SJCRH30 (cell line): Measurements from ENCODE around the gene LYVE1. TPM values are rescaled to one million over a fixed set of nuclear protein-coding genes. Genes with fewer than 3 reads are reported as not detected.

Source experiments
- DNase-seq, 2 experiments: peaks; one replicate each; pipeline ENCODE4 v3.0.0-alpha.2; 2015 to 2020
- H3K27ac ChIP-seq: fragments of 250-450 bp; sonication (Bioruptor Pico); 2 replicates; pipeline ENCODE4 v1.5.1; 2020; ENCODE audit warnings: mild to moderate bottlenecking, moderate library complexity
- H3K27me3 ChIP-seq: fragments of 250-450 bp; sonication (Bioruptor Pico); 2 replicates; pipeline ENCODE4 v1.5.1; 2020; ENCODE audit warnings: mild to moderate bottlenecking, moderate library complexity
- H3K36me3 ChIP-seq: fragments of 250-450 bp; sonication (Bioruptor Pico); 2 replicates; pipeline ENCODE4 v1.5.1; 2020; ENCODE audit warnings: mild to moderate bottlenecking, moderate library complexity
- H3K4me1 ChIP-seq: fragments of 250-450 bp; sonication (Bioruptor Pico); 2 replicates; pipeline ENCODE4 v1.5.1; 2020; ENCODE audit warnings: mild to moderate bottlenecking, moderate library complexity
- H3K4me3 ChIP-seq: fragments of 250-450 bp; sonication (Bioruptor Pico); 2 replicates; pipeline ENCODE4 v1.5.1; 2020; ENCODE audit warnings: mild to moderate bottlenecking, moderate library complexity
- H3K9me3 ChIP-seq: fragments of 250-450 bp; sonication (Bioruptor Pico); replicated peaks from 2 replicates; pipeline ENCODE4 v1.5.1; 2020; ENCODE audit warnings: mild to moderate bottlenecking, moderate library complexity
- total RNA-seq: library from RNA; depleted of rRNA; stranded (reverse); fragments of >200 nt; shearing (Covaris generic); gene quantifications from 2 replicates; pipeline ENCODE4 v1.2.3, GENCODE V29; 2014

Gene LYVE1
- total RNA-seq, 1 experiment from 2014 or later = not detected

DNA sequence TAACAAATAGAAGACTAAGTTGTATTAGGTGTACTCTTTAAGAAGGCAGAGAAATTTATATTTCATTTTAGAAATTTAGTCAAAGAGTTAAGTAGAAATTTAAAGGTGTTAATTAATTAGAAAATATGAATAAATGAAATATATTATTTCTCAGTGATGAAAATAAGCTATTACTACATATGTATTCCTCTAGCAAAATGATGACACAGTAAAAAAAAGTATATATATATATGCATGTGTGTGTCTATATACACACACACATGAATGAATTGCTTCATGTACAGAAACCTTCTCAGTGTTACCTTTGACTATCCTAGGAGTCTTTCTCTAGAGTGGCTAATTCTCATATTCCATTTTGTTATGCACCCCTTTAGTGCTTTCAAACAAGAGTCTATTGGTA is 35.1 kb downstream of the LYVE1 start:
- H3K9me3 ChIP-seq = no peaks in the 10 kb centered on the region
- no peak overlapping the region for H3K27ac ChIP-seq
- no peak overlapping the region for H3K4me3 ChIP-seq
- DNase-seq = no peak
- H3K36me3 ChIP-seq = peaks cover 12% of the 10 kb centered on the region; the same call in 1 of the 2 replicates
- H3K4me1 ChIP-seq = no peaks in the 10 kb centered on the region
- no peaks in the 10 kb centered on the region for H3K27me3 ChIP-seq

DNA sequence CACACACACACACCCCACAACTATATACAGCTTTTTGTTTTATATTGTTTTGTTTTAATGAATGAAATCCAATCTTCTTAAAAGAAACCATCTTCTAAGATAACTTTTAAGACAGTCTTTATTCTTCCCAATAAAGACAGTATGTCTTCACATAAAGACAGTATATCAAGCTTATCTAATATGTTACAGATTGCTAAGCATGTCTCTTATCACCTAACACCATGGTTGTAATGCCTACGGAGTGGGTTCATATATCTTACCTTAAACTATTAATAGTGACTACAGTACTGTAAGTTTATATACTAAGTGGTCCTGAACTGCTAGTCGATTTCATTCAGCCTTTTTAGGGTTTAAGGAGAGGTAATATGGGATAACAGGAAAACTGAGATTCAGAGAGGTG is 35.9 kb downstream of the LYVE1 start:
- peaks cover 12% of the 10 kb centered on the region; the same call in 1 of the 2 replicates for H3K36me3 ChIP-seq
- no peaks in the 10 kb centered on the region for H3K4me1 ChIP-seq
- no peaks in the 10 kb centered on the region for H3K27me3 ChIP-seq
- H3K27ac ChIP-seq = no peak overlapping the region
- H3K9me3 ChIP-seq = no peaks in the 10 kb centered on the region
- no peak for DNase-seq
- no peak overlapping the region for H3K4me3 ChIP-seq

DNA sequence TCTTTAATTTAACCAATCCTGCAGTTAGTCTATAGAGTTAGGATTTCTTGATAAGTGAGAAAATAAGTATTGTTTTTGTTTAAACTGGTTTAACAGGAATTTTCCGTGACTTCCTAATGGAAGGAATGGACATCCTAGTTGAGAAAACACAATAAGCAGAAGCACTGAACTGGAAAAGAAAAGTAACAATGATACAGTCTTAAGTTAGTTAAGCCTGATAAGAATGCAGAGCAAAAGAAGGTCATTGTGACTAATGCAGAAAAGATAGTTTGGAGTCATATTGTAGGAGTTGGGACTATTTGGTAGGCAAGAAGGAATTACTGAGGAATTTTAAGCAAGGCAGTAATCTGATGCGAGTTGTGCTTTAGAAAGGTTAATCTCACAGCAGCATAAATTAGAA is 39.2 kb downstream of the LYVE1 start:
- Histone ChIP-seq H3K4me3 (no peak overlapping the region), H3K9me3 (no peaks in the 10 kb centered on the region), H3K36me3 (peaks cover 16% of the 10 kb centered on the region; the same call in 1 of the 2 replicates), H3K27me3 (no peaks in the 10 kb centered on the region), H3K27ac (no peak overlapping the region), H3K4me1 (no peaks in the 10 kb centered on the region)
- no peak for DNase-seq

DNA sequence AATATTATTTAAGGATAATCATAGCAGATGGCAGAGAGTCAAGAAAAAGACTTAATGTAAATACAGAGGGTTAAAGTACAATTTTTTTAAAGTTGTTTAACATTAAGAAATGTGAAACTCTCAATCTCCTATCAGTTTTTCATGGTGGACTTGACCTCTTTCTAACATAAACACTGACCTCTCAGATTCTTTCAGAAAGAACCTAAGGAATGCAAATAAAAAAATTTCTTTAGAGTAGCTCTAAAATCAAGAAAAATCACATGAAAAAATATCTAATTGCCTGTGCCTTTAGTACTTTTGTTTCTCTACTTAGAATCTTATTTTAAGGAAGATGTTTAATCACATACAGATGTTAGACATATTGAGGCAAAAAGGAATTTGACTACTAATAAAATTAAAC is 40.3 kb downstream of the LYVE1 start:
- H3K27me3 ChIP-seq = no peaks in the 10 kb centered on the region
- H3K36me3 ChIP-seq = peaks cover 19% of the 10 kb centered on the region
- no peak for DNase-seq
- H3K4me1 ChIP-seq = no peaks in the 10 kb centered on the region
- H3K27ac ChIP-seq = no peak overlapping the region
- H3K4me3 ChIP-seq = no peak overlapping the region
- no peaks in the 10 kb centered on the region for H3K9me3 ChIP-seq

DNA sequence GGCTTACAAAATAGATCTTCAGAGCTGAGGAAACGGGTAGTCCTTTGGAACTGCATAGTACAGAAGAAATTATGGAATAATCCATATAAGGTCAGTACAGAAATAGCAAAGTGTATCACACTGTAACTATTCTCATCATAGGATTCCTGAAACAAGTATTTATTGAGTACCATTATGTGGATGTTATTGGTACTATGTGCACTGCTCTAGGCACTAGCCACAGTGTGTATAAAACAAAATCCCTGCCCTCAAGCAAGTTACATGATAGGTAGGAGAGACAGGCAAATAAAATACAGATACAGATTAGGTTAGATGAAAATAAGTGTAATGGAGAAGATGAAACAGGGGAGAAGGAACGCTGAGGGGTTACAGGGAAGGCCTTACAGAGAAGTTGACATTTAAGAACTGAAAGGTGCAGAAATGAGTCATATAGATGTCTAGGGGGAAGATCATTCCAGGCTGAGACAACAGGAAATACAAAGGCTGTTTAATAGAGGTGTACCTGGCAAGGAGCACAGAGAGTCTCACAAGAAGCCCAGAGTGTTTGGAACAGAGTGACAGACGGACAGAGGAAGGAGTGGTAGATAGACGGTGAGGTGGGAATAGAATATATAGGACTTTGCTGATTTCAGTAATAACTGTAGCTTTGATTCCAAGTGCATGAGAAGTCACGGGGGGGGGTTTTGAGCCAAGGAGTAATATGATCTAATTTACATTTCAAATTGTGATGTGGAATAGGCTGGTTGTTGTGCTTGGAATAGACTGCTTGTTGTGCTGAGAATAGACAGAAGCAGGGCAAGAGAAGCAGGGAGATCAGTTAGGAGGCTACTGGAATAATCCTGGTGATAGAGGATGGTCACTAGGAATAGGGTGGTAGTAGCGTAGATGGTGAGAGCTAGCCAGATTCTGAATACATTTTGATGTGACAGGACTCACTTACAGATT is 41.2 kb downstream of the LYVE1 start:
- peaks cover 22% of the 10 kb centered on the region for H3K36me3 ChIP-seq
- H3K4me3 ChIP-seq = no peak overlapping the region
- no peaks in the 10 kb centered on the region for H3K4me1 ChIP-seq
- no peaks in the 10 kb centered on the region for H3K27me3 ChIP-seq
- no peaks in the 10 kb centered on the region for H3K9me3 ChIP-seq
- H3K27ac ChIP-seq = no peak overlapping the region
- no peak for DNase-seq

DNA sequence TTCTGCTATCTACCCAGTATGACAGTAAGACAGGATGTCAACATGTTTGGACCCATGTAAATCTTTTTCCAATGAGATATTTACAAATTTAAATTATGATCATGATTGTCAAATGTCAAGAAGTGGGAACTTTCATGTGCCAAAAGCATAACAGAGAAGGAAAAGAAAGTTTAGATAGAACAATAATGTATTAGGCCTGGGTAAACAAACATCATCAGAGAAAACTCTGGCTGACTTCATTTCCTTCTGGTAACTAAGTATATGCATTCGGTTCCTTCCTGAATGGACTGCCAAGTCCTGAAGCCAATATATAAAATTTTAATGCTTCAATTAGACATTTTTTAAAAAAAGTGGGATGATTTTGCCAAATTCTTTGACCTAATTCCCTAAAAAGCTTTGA is 44.0 kb downstream of the LYVE1 start:
- H3K27ac ChIP-seq = no peak overlapping the region

DNA sequence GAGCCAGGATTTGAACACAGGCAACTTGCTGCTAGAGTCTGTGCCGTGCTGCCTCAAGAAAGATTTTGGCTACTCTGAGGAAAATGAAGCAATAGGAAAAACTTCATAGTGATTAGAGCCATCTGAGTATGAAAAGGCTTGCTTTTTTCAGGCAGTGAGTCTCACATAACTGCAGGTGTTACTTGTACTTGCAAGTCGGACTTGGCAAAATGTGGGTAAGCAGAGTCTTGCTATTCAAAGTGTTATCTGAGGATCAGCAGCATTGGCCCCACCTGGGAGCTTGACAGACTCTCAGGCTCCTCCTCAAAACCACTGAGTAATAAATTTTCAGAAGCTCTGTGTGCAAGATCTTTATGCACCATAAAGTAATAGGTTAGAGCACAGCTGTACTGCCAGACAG is 45.5 kb downstream of the LYVE1 start:
- no peak for DNase-seq
- H3K4me3 ChIP-seq = no peak overlapping the region
- no peak overlapping the region for H3K27ac ChIP-seq
- no peaks in the 10 kb centered on the region for H3K27me3 ChIP-seq
- H3K4me1 ChIP-seq = no peaks in the 10 kb centered on the region
- peaks cover 11% of the 10 kb centered on the region for H3K36me3 ChIP-seq
- H3K9me3 ChIP-seq = no peaks in the 10 kb centered on the region

More for the DNA sequence above, 44.0 kb downstream of the LYVE1 start:
- Histone ChIP-seq H3K9me3 (no peaks in the 10 kb centered on the region), H3K4me1 (no peaks in the 10 kb centered on the region), H3K27me3 (no peaks in the 10 kb centered on the region), H3K36me3 (peaks cover 17% of the 10 kb centered on the region), H3K4me3 (no peak overlapping the region)
- DNase-seq = no peak

DNA sequence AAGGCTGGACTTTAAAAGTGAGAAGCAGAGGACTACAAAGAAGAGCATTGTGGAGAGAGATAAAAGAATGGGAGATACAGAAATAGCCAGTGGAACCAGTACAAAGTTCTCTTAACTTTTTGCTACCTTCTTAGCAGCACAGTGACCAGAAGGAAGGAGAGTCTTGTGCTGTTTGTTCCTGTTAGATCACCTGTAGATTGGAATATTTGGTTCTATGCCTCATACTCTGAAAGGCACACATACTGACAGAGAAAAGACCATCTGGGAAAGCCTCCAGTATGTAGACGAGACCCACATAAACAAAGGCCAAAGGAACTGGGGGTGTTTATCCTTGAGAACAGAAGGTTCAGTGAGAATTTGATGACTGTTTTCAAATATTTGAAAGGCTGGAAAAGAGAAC is 46.2 kb downstream of the LYVE1 start:
- peaks cover 11% of the 10 kb centered on the region for H3K36me3 ChIP-seq
- H3K27me3 ChIP-seq = no peaks in the 10 kb centered on the region
- no peak overlapping the region for H3K4me3 ChIP-seq
- H3K9me3 ChIP-seq = no peaks in the 10 kb centered on the region
- no peak overlapping the region for H3K27ac ChIP-seq
- DNase-seq = no peak
- H3K4me1 ChIP-seq = no peaks in the 10 kb centered on the region

DNA sequence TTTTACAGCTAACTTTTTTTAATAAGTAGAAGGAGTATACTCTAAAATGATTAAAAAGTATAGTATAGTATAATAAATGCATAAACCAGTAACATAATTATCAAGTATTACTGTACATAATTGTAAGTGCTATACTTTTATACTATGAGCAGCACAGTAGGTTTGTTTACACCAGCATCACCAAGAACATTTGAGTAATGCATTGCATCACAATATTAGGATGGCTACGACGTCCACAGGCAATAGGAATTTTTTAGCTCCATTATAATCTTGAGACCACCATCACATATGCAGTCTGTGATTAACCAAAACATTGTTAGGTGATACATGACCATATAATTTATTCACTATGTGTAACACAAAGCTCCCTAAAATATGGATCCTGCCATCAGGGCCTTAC is 47.9 kb downstream of the LYVE1 start:
- H3K4me1 ChIP-seq = no peaks in the 10 kb centered on the region
- DNase-seq = no peak
- no peak overlapping the region for H3K4me3 ChIP-seq
- no peaks in the 10 kb centered on the region for H3K27me3 ChIP-seq
- H3K9me3 ChIP-seq = no peaks in the 10 kb centered on the region
- H3K36me3 ChIP-seq = peaks cover 15% of the 10 kb centered on the region
- H3K27ac ChIP-seq = no peak overlapping the region

DNA sequence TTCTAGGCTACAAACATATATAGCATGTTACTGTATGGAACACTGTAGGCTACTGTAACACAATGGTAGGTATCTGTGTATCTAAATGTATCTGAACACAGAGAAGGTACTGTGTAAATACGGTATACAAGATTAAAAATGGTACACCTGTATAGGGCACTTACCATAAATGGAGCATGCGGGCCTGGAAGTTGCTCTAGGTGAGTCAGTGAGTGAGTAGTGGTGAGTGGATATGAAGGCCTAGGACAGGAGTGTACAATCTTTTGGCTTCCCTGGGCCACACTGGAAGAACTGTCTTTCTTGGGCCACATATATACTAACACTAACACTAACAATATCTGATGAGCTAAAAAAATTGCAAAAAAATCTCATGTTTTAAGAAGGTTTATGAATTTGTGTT is 48.8 kb downstream of the LYVE1 start:
- H3K27ac ChIP-seq = no peak overlapping the region
- DNase-seq = no peak
- H3K4me3 ChIP-seq = no peak overlapping the region
- H3K27me3 ChIP-seq = no peaks in the 10 kb centered on the region
- H3K4me1 ChIP-seq = peaks cover 2% of the 10 kb centered on the region; the same call in 1 of the 2 replicates
- peaks cover 13% of the 10 kb centered on the region for H3K36me3 ChIP-seq
- no peaks in the 10 kb centered on the region for H3K9me3 ChIP-seq

DNA sequence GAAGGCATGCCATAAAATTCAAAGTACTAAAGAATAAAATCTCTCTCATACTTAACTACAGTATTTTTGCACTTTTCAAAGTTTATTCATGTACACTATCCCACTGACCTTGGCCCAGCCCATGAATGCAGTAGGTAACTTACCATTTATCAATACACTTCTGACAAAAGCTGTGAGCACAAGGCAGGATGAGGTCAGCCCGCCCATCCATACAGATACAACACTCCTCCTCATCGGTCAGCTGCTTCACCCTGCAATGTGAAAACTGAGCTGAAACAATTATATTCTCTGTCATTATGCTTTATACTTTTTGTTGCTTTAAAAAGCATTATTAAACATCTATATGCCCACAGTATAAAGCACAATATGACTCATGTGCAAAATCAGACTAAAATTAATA is 49.6 kb downstream of the LYVE1 start:
- peaks cover 4% of the 10 kb centered on the region; the same call in 1 of the 2 replicates for H3K4me1 ChIP-seq
- H3K9me3 ChIP-seq = no peaks in the 10 kb centered on the region
- H3K27ac ChIP-seq = no peak overlapping the region
- H3K27me3 ChIP-seq = no peaks in the 10 kb centered on the region
- no peak overlapping the region for H3K4me3 ChIP-seq
- H3K36me3 ChIP-seq = peaks cover 11% of the 10 kb centered on the region
- DNase-seq = no peak

DNA sequence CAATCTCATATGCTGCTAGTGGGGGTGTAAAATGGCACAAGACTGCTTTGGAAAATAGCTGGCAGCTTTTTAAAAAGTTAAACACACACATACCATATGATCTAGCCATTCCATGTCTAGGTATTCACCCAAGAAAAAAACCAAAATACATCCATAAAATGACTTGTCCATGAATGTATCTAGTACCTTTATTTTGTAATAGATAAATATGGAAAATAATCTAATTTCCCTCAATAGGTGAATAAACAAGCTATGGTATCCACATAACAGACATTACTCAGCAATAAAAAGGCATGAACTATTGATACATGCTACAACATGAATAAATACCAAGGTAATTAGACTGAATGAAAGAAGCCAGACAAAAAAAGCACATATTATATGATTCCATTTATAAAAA is 50.3 kb downstream of the LYVE1 start:
- Histone ChIP-seq H3K36me3 (peaks cover 7% of the 10 kb centered on the region), H3K9me3 (no peaks in the 10 kb centered on the region), H3K27ac (no peak overlapping the region), H3K4me3 (no peak overlapping the region), H3K4me1 (peaks cover 4% of the 10 kb centered on the region; the same call in 1 of the 2 replicates), H3K27me3 (no peaks in the 10 kb centered on the region)
- DNase-seq = no peak

DNA sequence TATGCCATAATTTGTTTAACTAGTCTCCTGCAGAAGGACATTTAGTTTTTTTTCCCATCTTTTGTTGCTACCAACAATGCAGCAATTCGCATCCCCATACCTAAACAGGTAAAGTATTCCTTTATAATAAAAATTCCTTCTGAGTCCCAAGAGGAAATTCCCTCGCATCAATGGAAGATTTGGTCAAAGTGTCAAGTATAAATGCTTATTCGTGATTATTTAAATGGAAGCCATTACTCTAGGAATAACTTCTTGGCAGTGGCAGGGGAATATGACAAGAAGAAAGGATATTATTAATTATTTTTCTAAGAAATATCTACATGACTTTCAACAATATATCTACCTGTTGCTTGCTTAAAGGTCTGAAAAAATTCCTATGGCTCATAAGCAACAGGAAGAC is 53.0 kb downstream of the LYVE1 start:
- Histone ChIP-seq H3K36me3 (peaks cover 8% of the 10 kb centered on the region; the same call in 1 of the 2 replicates), H3K27ac (no peak overlapping the region), H3K27me3 (no peaks in the 10 kb centered on the region)

DNA sequence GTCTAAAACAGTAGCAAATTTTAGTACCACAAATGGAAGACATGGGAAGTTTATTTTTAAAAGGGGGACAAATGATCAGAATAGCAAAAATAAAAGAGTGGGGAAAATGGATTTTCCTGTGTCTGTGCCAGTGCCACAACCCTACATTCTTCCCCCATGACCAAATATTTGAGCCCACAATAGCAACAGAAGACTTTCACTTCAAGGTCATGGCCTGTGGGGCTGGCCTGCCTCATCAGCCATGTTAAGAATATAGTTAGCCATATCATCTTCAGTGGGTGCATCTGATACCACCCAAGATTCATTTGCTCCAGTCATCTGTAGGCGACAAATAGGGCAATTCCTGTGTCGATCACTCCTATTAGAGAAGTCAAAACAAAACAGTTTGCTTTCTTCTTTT is 53.8 kb downstream of the LYVE1 start:
- Histone ChIP-seq H3K9me3 (no peaks in the 10 kb centered on the region), H3K27me3 (no peaks in the 10 kb centered on the region), H3K36me3 (peaks cover 8% of the 10 kb centered on the region; the same call in 1 of the 2 replicates), H3K4me1 (peaks cover 4% of the 10 kb centered on the region; the same call in 1 of the 2 replicates), H3K4me3 (no peak overlapping the region), H3K27ac (no peak overlapping the region)
- no peak for DNase-seq

More for the DNA sequence above, 53.0 kb downstream of the LYVE1 start:
- Histone ChIP-seq H3K9me3 (no peaks in the 10 kb centered on the region), H3K4me3 (no peak overlapping the region), H3K4me1 (peaks cover 4% of the 10 kb centered on the region; the same call in 1 of the 2 replicates)
- DNase-seq = no peak

DNA sequence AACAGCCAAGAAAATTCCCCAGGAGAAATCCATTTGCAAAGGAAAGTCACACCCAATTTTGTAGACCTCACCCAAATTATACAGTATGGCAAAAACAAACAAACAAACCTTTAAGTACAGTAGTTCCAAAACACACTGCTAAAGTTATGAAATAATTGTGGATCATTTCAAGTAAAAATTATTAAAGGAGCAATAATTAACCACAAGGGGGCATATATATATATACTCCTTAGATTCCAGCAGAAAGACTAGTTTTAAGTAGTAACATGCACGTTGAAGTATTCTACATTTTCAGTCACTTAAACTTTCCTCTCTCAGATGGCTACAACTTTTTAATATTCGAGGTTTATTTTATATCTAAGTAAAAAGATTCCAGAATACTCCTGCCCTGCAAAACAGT is 54.3 kb downstream of the LYVE1 start:
- peaks cover 4% of the 10 kb centered on the region; the same call in 1 of the 2 replicates for H3K4me1 ChIP-seq
- peaks cover 8% of the 10 kb centered on the region; the same call in 1 of the 2 replicates for H3K36me3 ChIP-seq
- H3K27ac ChIP-seq = no peak overlapping the region
- no peak overlapping the region for H3K4me3 ChIP-seq
- H3K27me3 ChIP-seq = no peaks in the 10 kb centered on the region
- H3K9me3 ChIP-seq = no peaks in the 10 kb centered on the region
- no peak for DNase-seq
